SIG-M5 (cell line): ENCODE data around the gene UBA3.

ENCODE experiments used
- DNase-seq: peaks from one replicate; lab custom pipeline; 2025; lab: John Stamatoyannopoulos, UW

UBA3 gene

DNA sequence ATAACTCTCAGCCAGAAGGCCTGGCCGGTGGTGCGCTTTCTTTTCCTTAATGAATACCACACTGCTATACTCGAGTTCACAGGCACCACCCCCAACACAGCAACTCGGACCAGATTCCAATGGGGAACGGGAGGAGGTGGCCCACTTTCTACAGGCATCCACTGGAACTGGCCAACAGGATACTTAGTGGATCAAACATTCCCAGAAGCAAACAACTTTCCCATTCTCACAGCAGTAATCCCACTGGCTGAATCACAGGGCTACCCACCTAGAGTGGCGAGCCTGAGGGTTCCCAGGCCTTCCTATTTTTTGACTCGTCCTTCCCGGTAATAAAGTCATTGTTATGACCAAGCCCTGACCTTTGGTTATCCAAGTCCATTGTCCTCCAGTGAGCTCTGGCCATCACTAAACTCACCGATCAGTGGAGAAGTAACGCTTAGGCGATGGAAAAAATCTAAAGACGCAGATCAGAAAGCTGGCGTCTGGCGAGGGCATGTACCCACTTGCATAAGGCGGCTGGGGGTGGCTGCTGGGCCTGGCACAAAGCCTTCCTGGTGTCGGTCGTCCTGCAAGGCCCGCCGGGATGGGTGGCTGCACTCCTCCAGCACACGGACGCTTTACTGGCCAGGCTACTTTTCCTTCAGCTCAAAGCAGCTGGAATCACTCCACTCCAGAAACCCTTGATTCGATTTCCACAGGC lies 67.9 kb downstream of the UBA3 start:
- no peak for DNase-seq

DNA sequence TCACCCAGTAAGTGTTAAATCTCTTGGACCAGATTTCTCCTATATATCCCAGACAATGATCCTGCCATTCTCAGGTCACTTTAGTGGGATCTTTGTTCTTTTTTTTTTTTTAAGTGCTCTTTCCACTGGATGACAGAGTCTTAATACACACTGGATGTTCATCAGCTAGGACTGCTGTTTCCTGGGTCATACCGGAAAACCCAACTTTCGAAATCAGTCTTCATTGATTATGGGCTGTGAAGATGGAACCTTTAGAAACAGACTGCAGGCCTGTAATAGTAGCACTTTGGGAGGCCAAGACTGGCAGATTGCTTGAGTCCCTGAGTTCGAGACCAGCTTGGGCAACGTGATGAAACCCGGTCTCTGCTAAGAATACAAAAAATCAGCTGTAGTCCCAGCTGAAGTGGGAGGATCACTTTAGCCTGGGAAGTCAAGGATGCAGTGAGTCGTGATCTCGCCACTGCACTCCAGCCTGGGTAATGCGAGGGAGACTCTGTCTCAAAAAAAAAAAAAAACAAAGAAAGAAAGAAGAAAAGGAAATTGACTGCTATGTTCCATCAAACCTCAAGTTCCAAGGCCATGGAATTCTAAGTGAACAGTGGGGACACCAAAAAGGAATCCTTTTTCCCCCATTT lies 69.0 kb downstream of the UBA3 start:
- DNase-seq = no peak

DNA sequence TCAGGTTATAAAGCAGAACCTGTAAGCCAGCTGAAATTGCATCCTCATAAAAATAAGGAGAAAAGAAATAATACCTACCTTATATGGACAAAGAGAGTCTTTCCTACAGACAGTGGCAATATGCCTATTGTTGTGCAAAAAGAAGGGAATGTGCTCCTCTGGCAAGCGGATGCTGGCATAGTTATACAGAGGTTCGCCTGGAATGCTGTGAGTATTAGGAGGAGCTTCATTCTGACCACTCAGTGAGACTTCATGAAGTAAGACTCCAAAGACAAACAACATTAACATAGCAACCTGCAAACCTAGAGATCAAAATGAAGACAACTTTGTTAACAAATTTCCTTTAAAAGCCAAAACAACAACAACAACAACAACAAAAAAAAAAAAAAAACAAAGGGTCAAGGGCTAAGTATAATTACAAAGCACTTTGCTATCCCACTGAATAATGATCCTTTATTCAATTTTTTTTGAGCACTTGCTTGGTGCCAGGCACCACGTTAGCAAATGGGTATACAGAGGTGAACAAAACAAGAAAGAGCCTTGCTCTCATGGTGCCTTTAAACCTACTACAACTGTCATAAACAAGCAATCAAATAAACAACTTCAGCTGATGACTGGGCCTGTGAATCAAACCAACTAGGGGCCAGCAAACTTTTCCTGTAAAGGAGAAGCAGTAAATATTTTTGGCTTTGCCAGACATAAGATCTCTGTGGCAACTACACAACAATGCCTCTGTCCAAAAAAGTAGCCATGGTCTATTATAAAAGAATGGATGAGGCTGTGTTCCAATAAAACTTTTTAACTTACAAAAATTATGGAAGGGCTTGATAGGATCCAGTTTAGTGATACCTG lies 70.4 kb downstream of the UBA3 start:
- DNase-seq = no peak

DNA sequence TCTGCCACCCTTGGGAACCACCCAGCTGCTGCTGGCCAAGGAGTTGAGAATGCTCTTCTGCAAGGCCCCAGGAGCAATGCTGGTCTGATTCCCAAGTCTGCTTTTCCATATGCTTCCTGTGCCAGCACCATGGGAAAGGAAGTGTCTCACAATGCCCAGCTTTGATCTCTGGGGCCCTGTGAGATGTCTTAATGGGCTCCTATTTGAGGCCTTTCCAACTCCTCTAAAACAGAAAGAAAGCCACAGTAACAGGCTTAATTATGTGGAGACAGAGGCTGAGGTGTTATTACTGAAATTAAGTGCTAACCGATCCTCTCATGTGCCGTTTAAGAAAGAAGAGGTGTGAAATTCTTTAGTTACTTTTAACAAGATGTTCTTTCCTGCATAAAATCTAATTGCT lies 71.2 kb downstream of the UBA3 start:
- no peak for DNase-seq

DNA sequence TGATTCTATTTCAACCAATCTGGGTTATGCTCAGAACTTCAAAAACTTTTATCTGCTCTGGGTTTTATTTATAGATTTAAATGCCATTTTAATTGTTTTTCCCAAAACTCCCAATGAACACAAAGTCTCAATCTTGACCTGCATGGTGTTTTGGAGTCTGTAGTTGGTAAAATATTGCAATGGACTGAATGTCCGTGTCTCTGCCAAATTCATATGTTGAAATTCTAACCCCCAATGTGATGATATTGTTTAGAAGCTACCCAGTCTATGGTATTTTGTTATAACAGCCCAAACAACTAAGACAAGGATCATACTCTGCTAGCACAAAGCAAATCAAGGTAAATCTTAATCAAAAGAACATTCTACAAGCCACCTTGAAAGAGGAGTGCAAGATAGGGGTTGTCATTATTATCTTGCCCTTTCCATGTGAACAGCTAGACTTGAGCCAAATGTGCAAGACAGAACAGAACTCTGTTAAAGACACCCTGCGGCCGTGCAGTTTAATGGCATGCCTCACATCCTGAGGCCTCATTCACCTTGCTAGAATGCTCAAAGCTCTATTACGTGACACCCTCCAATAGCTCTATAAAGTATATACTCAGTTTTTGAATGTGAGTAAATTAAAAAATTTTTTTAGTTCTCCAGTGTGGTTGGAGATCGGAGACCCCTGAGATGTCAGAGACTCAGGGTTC lies 74.2 kb downstream of the UBA3 start:
- no peak for DNase-seq

DNA sequence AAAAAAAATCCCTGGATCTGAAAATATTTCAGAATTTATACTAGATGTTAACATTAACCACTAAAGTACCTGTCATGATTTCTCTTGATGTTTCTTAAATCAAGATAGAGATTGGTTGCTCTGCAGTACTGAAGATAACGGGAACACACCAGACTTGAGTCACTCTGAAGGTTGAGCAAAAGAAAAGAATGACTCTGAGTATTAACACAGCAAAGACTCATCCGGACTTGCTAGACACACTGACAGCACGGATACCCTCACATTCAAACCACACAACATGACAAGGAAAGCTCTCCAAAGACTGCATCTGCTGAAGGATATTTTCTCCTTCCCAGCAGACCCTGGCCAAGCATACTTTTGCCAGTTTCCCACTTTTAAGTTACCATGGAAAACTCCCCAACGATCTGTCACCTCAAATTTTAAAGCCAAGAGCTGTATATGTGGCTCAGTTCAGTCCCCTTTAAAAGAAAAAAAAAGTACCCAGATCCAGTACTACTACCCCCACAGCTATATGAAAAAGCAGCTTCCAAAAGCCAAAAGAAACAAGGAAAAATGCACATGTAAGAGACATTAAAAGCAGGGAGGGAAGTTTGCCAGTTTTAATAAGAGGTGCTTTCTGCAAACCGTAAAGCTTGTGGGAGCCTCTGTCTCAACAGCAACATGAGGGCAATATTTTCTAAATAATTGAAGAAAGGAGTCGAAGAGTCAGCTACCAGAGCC lies 74.9 kb downstream of the UBA3 start:
- no peak for DNase-seq
